Naive thymus-derived CD8-positive, alpha-beta T cell (primary cell): ENCODE data around the gene SLC43A1. TPM values are rescaled to one million over a fixed set of nuclear protein-coding genes. Genes with fewer than 3 reads are reported as not detected.
A peak's percentile ranks its signal among the peaks of the same experiment; 100 is the strongest.

Experiments
- ATAC-seq, 2 donors: fragments of 150-1000 bp; cut with Tn5 transposase in 1 of 2; sonication (Bioruptor Pico), chemical (Tn5 transposase) in 1 of 2; 1 replicate in 1 of 2; 2 replicates in 1 of 2; pipeline ENCODE4 v1.10.0; 2021; ENCODE audit warnings: mild to moderate bottlenecking in 2 of 2, moderate library complexity in 2 of 2
- POLR2A ChIA-PET: fragments of 350-600 bp; sonication (Branson Sonifier 250); formaldehyde crosslinking; loops from one replicate; lab custom pipeline; 2021; ENCODE audit warnings: antibody characterized with exemption; lab: Charles Lee
- DNase-seq, 10 donors: peaks; one replicate each; pipeline versions ENCODE4 v3.0.0 to v3.0.0-alpha.2; 2020 to 2022
- H3K27ac Mint-ChIP-seq, 10 donors: one replicate each; pipeline ENCODE4 v1.8.0; 2020 to 2022; ENCODE audit warnings: mild to moderate bottlenecking in 10 of 10, mixed read lengths in 10 of 10, moderate library complexity in 4 of 10, inconsistent platforms in 1 of 10
- H3K27me3 Mint-ChIP-seq, 5 donors: one replicate each; pipeline ENCODE4 v1.8.0; 2021 to 2022; ENCODE audit warnings: mixed read lengths in 5 of 5
- H3K36me3 Mint-ChIP-seq, 3 donors: one replicate each; pipeline ENCODE4 v1.8.0; 2020 to 2022; ENCODE audit warnings: mixed read lengths in 3 of 3, mild to moderate bottlenecking in 2 of 3, inconsistent platforms in 1 of 3
- H3K4me1 Mint-ChIP-seq, 4 donors: one replicate each; pipeline ENCODE4 v1.8.0; 2021 to 2022; ENCODE audit warnings: mixed read lengths in 4 of 4
- H3K4me3 Mint-ChIP-seq, 10 donors: one replicate each; pipeline ENCODE4 v1.8.0; 2020 to 2022; ENCODE audit warnings: mild to moderate bottlenecking in 10 of 10, mixed read lengths in 10 of 10, moderate library complexity in 6 of 10, inconsistent platforms in 1 of 10
- H3K9me3 Mint-ChIP-seq, 9 donors: one replicate each; pipeline ENCODE4 v1.8.0; 2020 to 2022; ENCODE audit warnings: mixed read lengths in 9 of 9, mild to moderate bottlenecking in 3 of 9, inconsistent platforms in 1 of 9, moderate library complexity in 1 of 9
- polyA plus RNA-seq, 3 donors: library from polyadenylated mRNA; unstranded; fragments of 300-500 nt; fragmentation: Illumina TruSeq; gene quantifications; one replicate each; pipeline ENCODE4 v1.2.3, GENCODE V29; 2021
- total RNA-seq, 8 experiments: library from RNA in 2 of 8; stranded (reverse) in 2 of 8; gene quantifications; one replicate each; pipeline ENCODE4 v1.2.3 and lab custom pipeline; 2021 to 2026

The SLC43A1 gene
- total RNA-seq (10 to 100 TPM; 27.2 to 27.8 TPM), polyA plus RNA-seq (10 to 100 TPM; 15.3 to 23.2 (median 21.4) TPM), total RNA-seq (lab: John Stamatoyannopoulos, UW) (12.3 to 67.5 (median 24.6) reads per million in 6 experiments)

DNA sequence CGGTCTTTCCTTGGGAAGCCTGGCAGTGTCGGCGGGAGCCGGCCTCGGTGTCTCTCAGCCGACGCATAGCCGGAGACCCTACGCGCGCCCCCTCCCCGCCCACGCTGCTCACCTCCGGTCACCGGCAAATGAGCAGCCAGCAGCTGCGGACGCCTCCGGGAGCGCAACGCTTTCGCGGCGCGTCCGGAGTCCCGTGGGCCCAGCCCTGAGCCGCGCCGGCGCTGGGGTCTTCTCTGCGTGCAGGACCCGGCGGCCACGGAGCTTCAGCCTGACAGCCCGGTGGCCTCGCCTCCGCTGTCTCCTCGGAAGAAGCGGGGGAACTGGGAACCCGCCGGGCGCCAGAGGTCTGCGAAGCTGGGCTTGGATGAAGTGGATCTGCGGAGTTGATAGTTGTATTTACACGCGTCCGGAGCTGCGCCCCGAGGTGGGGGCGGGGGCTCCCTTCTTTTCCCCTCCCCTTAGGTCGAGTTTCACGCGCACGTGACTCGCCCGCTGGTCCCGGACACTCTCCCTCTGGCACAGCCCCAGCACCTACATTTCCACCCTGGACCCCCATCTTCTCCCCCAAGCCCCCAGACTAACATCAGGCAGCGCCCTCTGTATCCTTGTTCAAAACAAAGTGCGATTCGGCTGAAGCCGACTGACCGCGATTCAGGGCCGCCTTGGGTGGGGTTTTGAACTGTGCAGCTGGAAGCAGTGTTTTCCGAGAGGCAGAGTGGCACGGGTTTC, at the start of gene SLC43A1:
Gene SLC43A1 (minus strand): TSS at position 371 of the 729 bp plus-strand sequence. CDS start 1,591 bp downstream, outside the sequence.
- peaks cover 18 to 41% (median 34%) of the 10 kb centered on the region in 4 donors for H3K4me1 Mint-ChIP-seq
- POLR2A ChIA-PET = interaction anchor here (0.6 to 3.6 kb wide), 16 partner anchors 9 to 1053 kb away, joined by 3 to 21 read pairs (median 3); partner anchors contain the start of genes MED19, RTN4RL2, SELENOH and TIMM10
- peak in 5 of 10 donors; percentile 12 to 59 (median 14) for DNase-seq
- H3K9me3 Mint-ChIP-seq = no peaks in the 10 kb centered on the region
- no peaks in the 10 kb centered on the region for H3K36me3 Mint-ChIP-seq
- H3K27me3 Mint-ChIP-seq = no peaks in the 10 kb centered on the region
- H3K27ac Mint-ChIP-seq = peak within 1 kb of the TSS; percentile 83 to 95 (median 91)
- ATAC-seq = peak; percentile 27 to 37
- H3K4me3 Mint-ChIP-seq = peak within 1 kb of the TSS; percentile 95 to 99 (median 98)

DNA sequence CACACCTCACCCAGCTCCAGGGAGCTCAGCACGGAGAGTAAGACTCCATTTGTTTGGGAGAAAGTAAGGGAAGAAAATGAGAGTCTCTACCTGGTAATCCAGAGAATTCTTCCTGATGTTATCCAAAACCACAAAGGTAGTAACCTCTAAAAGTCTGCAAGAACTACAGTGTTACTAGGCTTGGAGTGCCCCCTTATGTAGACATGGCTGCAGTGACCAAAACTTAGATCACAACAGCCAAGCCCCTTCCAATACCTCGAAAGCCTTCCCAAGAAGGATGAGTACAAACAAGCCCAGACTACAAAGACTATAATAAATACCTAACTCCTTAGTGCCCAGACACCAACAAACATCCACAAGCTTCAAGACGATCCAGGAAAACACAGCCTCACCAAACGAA, 47.1 kb upstream of the SLC43A1 start:
- peak overlapping the region in 4 of 10 donors; percentile 21 to 61 (median 48) for H3K4me3 Mint-ChIP-seq
- peaks cover 0 to 52% (median 7%) of the 10 kb centered on the region in 3 donors for H3K36me3 Mint-ChIP-seq
- POLR2A ChIA-PET = no interaction called here
- DNase-seq (no peak), ATAC-seq (no peak)
- H3K9me3 Mint-ChIP-seq = no peaks in the 10 kb centered on the region
- no peaks in the 10 kb centered on the region for H3K27me3 Mint-ChIP-seq
- H3K27ac Mint-ChIP-seq = peak overlapping the region; percentile 16 to 97 (median 68)
- H3K4me1 Mint-ChIP-seq = peaks cover 25 to 64% (median 63%) of the 10 kb centered on the region in 4 donors

DNA sequence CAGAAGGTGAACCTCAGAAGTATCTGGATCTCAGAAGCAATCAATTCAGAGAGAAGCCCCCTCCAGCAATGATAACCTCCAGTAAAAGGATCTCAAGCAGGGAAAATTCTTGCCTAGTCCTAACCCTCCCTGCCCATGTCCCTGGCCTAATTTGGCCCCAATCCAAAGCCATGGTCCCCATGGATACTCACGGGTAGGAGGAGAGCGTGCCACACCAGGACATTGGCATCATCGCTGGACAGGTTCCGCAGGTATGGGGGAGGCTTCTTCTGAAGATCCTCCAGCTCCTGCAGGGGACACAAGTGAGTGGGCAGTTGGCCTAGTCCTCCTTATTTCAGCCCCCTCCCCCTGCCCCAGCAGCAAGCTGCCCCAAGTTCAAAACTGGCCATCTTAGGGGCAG, 44.6 kb upstream of the SLC43A1 start:
- DNase-seq (no peak), ATAC-seq (no peak)
- POLR2A ChIA-PET = interaction anchor here (0.6 kb wide), 1 partner anchor 14 kb away, joined by 3 read pairs; no protein-coding TSS in a partner anchor
- Mint-ChIP-seq H3K4me3 (no peak overlapping the region), H3K36me3 (peaks cover 0 to 75% (median 13%) of the 10 kb centered on the region in 3 donors), H3K4me1 (peaks cover 16 to 60% (median 49%) of the 10 kb centered on the region in 4 donors), H3K27ac (peak overlapping the region in 4 of 10 donors; percentile 10 to 44 (median 31)), H3K9me3 (no peaks in the 10 kb centered on the region), H3K27me3 (no peaks in the 10 kb centered on the region)

GRCh38 chr11:57556041-57556440, 40.5 kb upstream of the SLC43A1 start:
- Mint-ChIP-seq H3K27ac (peak overlapping the region in 2 of 10 donors; percentile 53 to 60), H3K36me3 (peaks cover 0 to 93% (median 27%) of the 10 kb centered on the region in 3 donors), H3K4me1 (peaks cover 5 to 22% (median 12%) of the 10 kb centered on the region in 4 donors), H3K27me3 (no peaks in the 10 kb centered on the region), H3K4me3 (no peak overlapping the region), H3K9me3 (no peaks in the 10 kb centered on the region)
- no peak for DNase-seq
- POLR2A ChIA-PET = no interaction called here
- ATAC-seq = no peak

DNA sequence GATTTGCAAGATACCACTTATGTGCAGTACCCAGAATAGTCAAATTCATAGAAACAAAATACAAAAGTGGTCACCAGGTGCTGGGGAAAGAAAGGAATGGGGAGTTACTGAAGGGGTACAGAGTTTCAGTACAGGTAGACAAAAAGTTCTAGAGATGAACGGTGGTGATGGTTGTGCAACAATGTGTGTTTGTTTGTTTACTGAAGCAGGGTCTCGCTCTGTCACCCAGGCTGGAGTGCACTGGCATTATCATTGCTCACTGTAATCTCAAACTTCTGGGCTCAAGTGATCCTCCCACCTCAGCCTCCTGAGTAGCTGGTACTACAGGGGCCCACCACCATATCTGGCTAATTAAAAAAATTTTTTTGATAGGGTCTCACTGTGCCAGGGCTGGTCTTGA, 39.9 kb upstream of the SLC43A1 start:
- H3K4me1 Mint-ChIP-seq = peaks cover 4 to 16% (median 7%) of the 10 kb centered on the region in 4 donors
- no peak overlapping the region for H3K4me3 Mint-ChIP-seq

GRCh38 chr11:57552479-57552878, 37.0 kb upstream of the SLC43A1 start:
- ATAC-seq = no peak
- H3K4me1 Mint-ChIP-seq = peaks cover 8 to 10% (median 9%) of the 10 kb centered on the region in 4 donors
- H3K36me3 Mint-ChIP-seq = peaks cover 0 to 90% (median 19%) of the 10 kb centered on the region in 3 donors
- POLR2A ChIA-PET = no interaction called here
- DNase-seq = no peak
- peak overlapping the region in 3 of 10 donors; percentile 60 to 74 (median 72) for H3K27ac Mint-ChIP-seq
- no peak overlapping the region for H3K4me3 Mint-ChIP-seq
- no peaks in the 10 kb centered on the region for H3K9me3 Mint-ChIP-seq
- H3K27me3 Mint-ChIP-seq = no peaks in the 10 kb centered on the region

More for the DNA sequence above, 39.9 kb upstream of the SLC43A1 start:
- POLR2A ChIA-PET = no interaction called here
- H3K27me3 Mint-ChIP-seq = no peaks in the 10 kb centered on the region
- ATAC-seq = no peak
- DNase-seq = no peak
- peak overlapping the region in 6 of 10 donors; percentile 3 to 86 (median 22) for H3K27ac Mint-ChIP-seq
- peaks cover 0 to 95% (median 27%) of the 10 kb centered on the region in 3 donors for H3K36me3 Mint-ChIP-seq
- no peaks in the 10 kb centered on the region for H3K9me3 Mint-ChIP-seq

DNA sequence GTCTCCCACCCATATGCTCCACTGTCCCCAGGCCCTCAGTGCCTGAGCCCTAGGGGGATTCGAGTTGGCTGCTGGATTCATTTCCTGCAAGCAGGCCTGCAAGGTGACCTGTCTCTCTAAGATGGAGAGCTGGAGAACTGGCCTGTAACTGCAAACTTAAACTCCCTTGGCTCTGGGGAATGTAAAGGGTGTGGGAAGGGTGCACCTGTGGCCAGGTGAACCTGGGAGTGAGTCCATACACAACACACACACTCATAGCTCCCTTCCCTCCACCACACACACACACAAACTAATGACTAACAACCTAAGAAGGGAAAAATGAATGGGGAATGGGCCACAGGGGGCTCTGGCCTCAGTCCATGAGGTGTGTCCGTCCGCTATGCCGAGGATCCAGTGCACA, 36.4 kb upstream of the SLC43A1 start:
- POLR2A ChIA-PET = no interaction called here
- H3K36me3 Mint-ChIP-seq = peaks cover 0 to 89% (median 17%) of the 10 kb centered on the region in 3 donors

GRCh38 chr11:57549983-57550382, 34.5 kb upstream of the SLC43A1 start:
- H3K4me3 Mint-ChIP-seq = no peak overlapping the region
- H3K27ac Mint-ChIP-seq = peak overlapping the region in 4 of 10 donors; percentile 40 to 70 (median 59)
- H3K9me3 Mint-ChIP-seq = no peaks in the 10 kb centered on the region
- no peaks in the 10 kb centered on the region for H3K27me3 Mint-ChIP-seq
- no peak for ATAC-seq
- peaks cover 0 to 70% (median 13%) of the 10 kb centered on the region in 3 donors for H3K36me3 Mint-ChIP-seq
- peaks cover 8 to 13% (median 9%) of the 10 kb centered on the region in 4 donors for H3K4me1 Mint-ChIP-seq
- POLR2A ChIA-PET = no interaction called here
- DNase-seq = no peak

More for the DNA sequence above, 36.4 kb upstream of the SLC43A1 start:
- ATAC-seq (no peak), DNase-seq (no peak)
- peak overlapping the region in 7 of 10 donors; percentile 5 to 74 (median 43) for H3K27ac Mint-ChIP-seq
- no peaks in the 10 kb centered on the region for H3K9me3 Mint-ChIP-seq
- no peak overlapping the region for H3K4me3 Mint-ChIP-seq
- H3K27me3 Mint-ChIP-seq = no peaks in the 10 kb centered on the region
- peaks cover 11 to 15% (median 13%) of the 10 kb centered on the region in 4 donors for H3K4me1 Mint-ChIP-seq

GRCh38 chr11:57547854-57548377, 32.4 kb upstream of the SLC43A1 start:
- POLR2A ChIA-PET = interaction anchor here (0.7 kb wide), 1 partner anchor 20 kb away, joined by 3 read pairs; no protein-coding TSS in a partner anchor
- no peaks in the 10 kb centered on the region for H3K27me3 Mint-ChIP-seq
- H3K4me3 Mint-ChIP-seq = no peak overlapping the region
- H3K27ac Mint-ChIP-seq = peak overlapping the region in 8 of 10 donors; percentile 64 to 83 (median 79)
- peak in 1 of 2 donors; percentile 39 for ATAC-seq
- peaks cover 8 to 13% (median 11%) of the 10 kb centered on the region in 4 donors for H3K4me1 Mint-ChIP-seq
- no peaks in the 10 kb centered on the region for H3K9me3 Mint-ChIP-seq
- H3K36me3 Mint-ChIP-seq = peaks cover 0 to 51% (median 5%) of the 10 kb centered on the region in 3 donors
- DNase-seq = no peak

- no peaks in the 10 kb centered on the region for H3K9me3 Mint-ChIP-seq
- ATAC-seq (no peak), DNase-seq (no peak)
- H3K4me3 Mint-ChIP-seq = no peak overlapping the region
- H3K36me3 Mint-ChIP-seq = peaks cover 0 to 42% (median 2%) of the 10 kb centered on the region in 3 donors
- POLR2A ChIA-PET = interaction anchor here (0.7 kb wide), 1 partner anchor 19 kb away, joined by 3 read pairs; no protein-coding TSS in a partner anchor
- peak overlapping the region in 8 of 10 donors; percentile 63 to 85 (median 76) for H3K27ac Mint-ChIP-seq
- H3K4me1 Mint-ChIP-seq = peaks cover 8 to 15% (median 13%) of the 10 kb centered on the region in 4 donors
- no peaks in the 10 kb centered on the region for H3K27me3 Mint-ChIP-seq
Measured at GRCh38 chr11:57546869-57547475, 31.5 kb upstream of the SLC43A1 start.

GRCh38 chr11:57546451-57546850, 30.9 kb upstream of the SLC43A1 start:
- POLR2A ChIA-PET = interaction anchor here (0.5 kb wide), 1 partner anchor 71 kb away, joined by 3 read pairs; no protein-coding TSS in a partner anchor
- Mint-ChIP-seq H3K27ac (peak overlapping the region in 3 of 10 donors; percentile 33 to 80 (median 77)), H3K4me3 (no peak overlapping the region), H3K9me3 (no peaks in the 10 kb centered on the region), H3K4me1 (peaks cover 8 to 15% (median 13%) of the 10 kb centered on the region in 4 donors), H3K27me3 (no peaks in the 10 kb centered on the region), H3K36me3 (peaks cover 0 to 36% (median 0%) of the 10 kb centered on the region in 3 donors)
- ATAC-seq (no peak), DNase-seq (no peak)

DNA sequence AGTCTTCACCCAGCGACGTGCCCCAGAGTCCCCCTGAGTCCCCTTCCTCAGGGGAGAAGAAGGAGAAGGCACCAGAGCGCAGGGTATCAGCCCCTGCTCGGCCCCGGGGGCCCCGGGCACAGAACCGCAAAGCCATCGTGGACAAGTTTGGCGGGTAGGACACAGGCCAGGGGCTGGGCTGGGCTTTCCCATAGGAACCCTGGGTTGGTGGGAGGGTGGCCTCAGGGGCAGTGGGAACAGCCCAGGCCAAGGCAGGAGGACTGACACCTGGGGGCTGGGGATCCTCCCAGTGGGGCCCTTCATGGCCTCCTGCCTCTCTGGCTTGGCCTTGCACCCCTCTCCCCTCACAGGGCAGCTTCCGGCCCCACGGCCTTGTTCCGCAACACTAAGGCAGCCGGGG, 30.4 kb upstream of the SLC43A1 start:
- no peak for DNase-seq
- ATAC-seq = no peak
- H3K27ac Mint-ChIP-seq = peak overlapping the region in 2 of 10 donors; percentile 51 to 86
- POLR2A ChIA-PET = interaction anchor here (0.5 kb wide), 1 partner anchor 71 kb away, joined by 3 read pairs; no protein-coding TSS in a partner anchor
- peaks cover 8 to 15% (median 13%) of the 10 kb centered on the region in 4 donors for H3K4me1 Mint-ChIP-seq
- H3K36me3 Mint-ChIP-seq = peaks cover 0 to 32% (median 0%) of the 10 kb centered on the region in 3 donors
- no peak overlapping the region for H3K4me3 Mint-ChIP-seq
- no peaks in the 10 kb centered on the region for H3K27me3 Mint-ChIP-seq
- no peaks in the 10 kb centered on the region for H3K9me3 Mint-ChIP-seq
